HT-29 (cell line): ENCODE data around the gene SND1. TPM values are rescaled to one million over a fixed set of nuclear protein-coding genes. Genes with fewer than 3 reads are reported as not detected.

Experiments
- DNase-seq: peaks from one replicate; pipeline ENCODE4 v3.0.0-alpha.2; 2015; ENCODE audit warnings: low spot score
- total RNA-seq: library from RNA; depleted of rRNA; stranded (reverse); fragments of >200 nt; shearing (Covaris generic); gene quantifications from 2 replicates; pipeline ENCODE4 v1.2.3, GENCODE V29; 2014

The SND1 gene
- total RNA-seq, 1 experiment from 2014 or later, result 178 TPM

GRCh38 chr7:128037081-128037480, 385.1 kb downstream of the SND1 start:
- no peak for DNase-seq

GRCh38 chr7:128037880-128038619, 386.1 kb downstream of the SND1 start:
- DNase-seq, result no peak

GRCh38 chr7:128039544-128039953, 387.6 kb downstream of the SND1 start:
- DNase-seq, result no peak

- DNase-seq, result no peak
Measured at GRCh38 chr7:128040205-128040604, 388.2 kb downstream of the SND1 start.

GRCh38 chr7:128041203-128041602, 389.2 kb downstream of the SND1 start:
- DNase-seq, result peak; percentile 75

GRCh38 chr7:128042012-128042411, 390.0 kb downstream of the SND1 start:
- no peak for DNase-seq

GRCh38 chr7:128044064-128044463, 392.1 kb downstream of the SND1 start:
- no peak for DNase-seq

- DNase-seq, result no peak
Measured at GRCh38 chr7:128045158-128045557, 393.2 kb downstream of the SND1 start.

GRCh38 chr7:128045766-128046165, 393.8 kb downstream of the SND1 start:
- DNase-seq, result no peak

GRCh38 chr7:128052404-128052803, 400.4 kb downstream of the SND1 start:
- no peak for DNase-seq

GRCh38 chr7:128053023-128053422, 401.0 kb downstream of the SND1 start:
- peak; percentile 53 for DNase-seq

GRCh38 chr7:128053991-128054390, 402.0 kb downstream of the SND1 start:
- no peak for DNase-seq

- DNase-seq, result no peak
Measured at GRCh38 chr7:128054511-128054910, 402.5 kb downstream of the SND1 start.

GRCh38 chr7:128055637-128056036, 403.6 kb downstream of the SND1 start:
- DNase-seq, result no peak

GRCh38 chr7:128056901-128057300, 404.9 kb downstream of the SND1 start:
- no peak for DNase-seq

GRCh38 chr7:128057909-128058308, 405.9 kb downstream of the SND1 start:
- no peak for DNase-seq

- DNase-seq, result no peak
Measured at GRCh38 chr7:128059143-128059988, 407.4 kb downstream of the SND1 start.

- no peak for DNase-seq
Measured at GRCh38 chr7:128060018-128060417, 408.0 kb downstream of the SND1 start.

- no peak for DNase-seq
Measured at GRCh38 chr7:128063088-128063487, 411.1 kb downstream of the SND1 start.

GRCh38 chr7:128065872-128066271, 413.9 kb downstream of the SND1 start:
- DNase-seq, result no peak

- DNase-seq, result no peak
Measured at GRCh38 chr7:128066395-128066794, 414.4 kb downstream of the SND1 start.

GRCh38 chr7:128066858-128067257, 414.9 kb downstream of the SND1 start:
- DNase-seq, result no peak

- no peak for DNase-seq
Measured at GRCh38 chr7:128067983-128068382, 416.0 kb downstream of the SND1 start.
